Activated CD8-positive, alpha-beta T cell treated with anti-CD3 and anti-CD28 coated beads for 36 hours (primary cell): ENCODE results near the gene CDH9. TPM values are rescaled to one million over a fixed set of nuclear protein-coding genes. Genes with fewer than 3 reads are reported as not detected.

ENCODE experiments used
- ATAC-seq: fragments of 200-7000 bp; cut with Tn5 transposase; one replicate; pipeline ENCODE4 v1.10.0; 2021; ENCODE audit warnings: mild to moderate bottlenecking, moderate library complexity
- CTCF ChIA-PET: fragments of 350-600 bp; sonication (Branson Sonifier 250); formaldehyde crosslinking; loops from one replicate; lab custom pipeline; 2021; ENCODE audit warnings: antibody characterized with exemption; lab: Charles Lee
- POLR2A ChIA-PET: fragments of 350-600 bp; sonication (Branson Sonifier 250); formaldehyde crosslinking; loops from one replicate; lab custom pipeline; 2021; ENCODE audit warnings: antibody characterized with exemption; lab: Charles Lee
- DNase-seq: peaks from one replicate; pipeline ENCODE4 v3.0.0-alpha.2; 2020
- H3K27ac Mint-ChIP-seq: one replicate; pipeline ENCODE4 v1.8.0; 2021; ENCODE audit warnings: mild to moderate bottlenecking, mixed read lengths
- H3K27me3 Mint-ChIP-seq: one replicate; pipeline ENCODE4 v1.8.0; 2021; ENCODE audit warnings: mixed read lengths
- H3K36me3 Mint-ChIP-seq: one replicate; pipeline ENCODE4 v1.8.0; 2021; ENCODE audit warnings: low read depth, mixed read lengths
- H3K4me1 Mint-ChIP-seq: one replicate; pipeline ENCODE4 v1.8.0; 2021; ENCODE audit warnings: low read depth, mixed read lengths
- H3K4me3 Mint-ChIP-seq: one replicate; pipeline ENCODE4 v1.8.0; 2021; ENCODE audit warnings: mild to moderate bottlenecking, moderate library complexity, mixed read lengths
- H3K9me3 Mint-ChIP-seq: one replicate; pipeline ENCODE4 v1.8.0; 2021; ENCODE audit warnings: mixed read lengths
- CTCF ChIP-seq: fragments of 200-600 bp; IDR thresholded peaks from one replicate; pipeline ENCODE4 v1.8.0; 2022; ENCODE audit warnings: antibody characterized with exemption, mild to moderate bottlenecking
- intact Hi-C: fragments of 100-400 bp; cut with micrococcal nuclease; formaldehyde crosslinking; loops from one replicate; pipeline ENCODE4 v1.10.0; 2022
- total RNA-seq, 2 experiments: library from RNA; stranded (reverse); gene quantifications; one replicate each; pipeline ENCODE4 v1.2.3, GENCODE V29; 2021

Gene CDH9
- total RNA-seq, 2 experiments from 2014 or later, result not detected

GRCh38 chr5:27009540-27009915 lies 28.9 kb downstream of the CDH9 start:
- DNase-seq (no peak), ATAC-seq (no peak)
- H3K27me3 Mint-ChIP-seq, result no peaks in the 10 kb centered on the region
- H3K4me1 Mint-ChIP-seq, result no peaks in the 10 kb centered on the region
- POLR2A ChIA-PET, result no interaction called here
- no peaks in the 10 kb centered on the region for H3K36me3 Mint-ChIP-seq
- CTCF ChIA-PET, result no interaction called here
- no peak for TF ChIP-seq CTCF
- H3K27ac Mint-ChIP-seq, result no peak overlapping the region
- H3K4me3 Mint-ChIP-seq, result no peak overlapping the region
- intact Hi-C loops, result no loop called here
- H3K9me3 Mint-ChIP-seq, result peaks cover 5% of the 10 kb centered on the region

GRCh38 chr5:27008604-27009539 lies 29.5 kb downstream of the CDH9 start:
- Mint-ChIP-seq H3K4me3 (no peak overlapping the region), H3K27ac (no peak overlapping the region), H3K4me1 (no peaks in the 10 kb centered on the region), H3K9me3 (peaks cover 9% of the 10 kb centered on the region), H3K27me3 (no peaks in the 10 kb centered on the region), H3K36me3 (no peaks in the 10 kb centered on the region)
- ATAC-seq (no peak), DNase-seq (no peak)
- no peak for TF ChIP-seq CTCF
- POLR2A ChIA-PET, result no interaction called here
- intact Hi-C loops, result no loop called here
- CTCF ChIA-PET, result no interaction called here

GRCh38 chr5:27007121-27007520 lies 31.3 kb downstream of the CDH9 start:
- DNase-seq (no peak), ATAC-seq (no peak)
- no peak for TF ChIP-seq CTCF
- ChIA-PET CTCF (no interaction called here), POLR2A (no interaction called here)
- no peaks in the 10 kb centered on the region for H3K27me3 Mint-ChIP-seq
- H3K4me3 Mint-ChIP-seq, result no peak overlapping the region
- H3K36me3 Mint-ChIP-seq, result no peaks in the 10 kb centered on the region
- intact Hi-C loops, result no loop called here
- H3K9me3 Mint-ChIP-seq, result peaks cover 9% of the 10 kb centered on the region
- H3K27ac Mint-ChIP-seq, result no peak overlapping the region
- no peaks in the 10 kb centered on the region for H3K4me1 Mint-ChIP-seq

- DNase-seq (no peak), ATAC-seq (no peak)
- H3K4me3 Mint-ChIP-seq, result no peak overlapping the region
- no peak for TF ChIP-seq CTCF
- CTCF ChIA-PET, result no interaction called here
- no peaks in the 10 kb centered on the region for H3K27me3 Mint-ChIP-seq
- intact Hi-C loops, result no loop called here
- H3K4me1 Mint-ChIP-seq, result no peaks in the 10 kb centered on the region
- peaks cover 7% of the 10 kb centered on the region for H3K9me3 Mint-ChIP-seq
- H3K36me3 Mint-ChIP-seq, result no peaks in the 10 kb centered on the region
- POLR2A ChIA-PET, result no interaction called here
- H3K27ac Mint-ChIP-seq, result no peak overlapping the region
Measured at GRCh38 chr5:26986985-26987384, 51.4 kb downstream of the CDH9 start.

GRCh38 chr5:26981750-26982149 lies 56.6 kb downstream of the CDH9 start:
- Mint-ChIP-seq H3K36me3 (no peaks in the 10 kb centered on the region), H3K4me3 (no peak overlapping the region), H3K9me3 (peaks cover 5% of the 10 kb centered on the region), H3K4me1 (no peaks in the 10 kb centered on the region), H3K27ac (no peak overlapping the region), H3K27me3 (no peaks in the 10 kb centered on the region)
- ATAC-seq (no peak), DNase-seq (no peak)
- ChIA-PET CTCF (no interaction called here), POLR2A (no interaction called here)
- intact Hi-C loops, result no loop called here
- no peak for TF ChIP-seq CTCF
